Chondrocyte (in vitro differentiated cells): ENCODE results near the gene RIMOC1. TPM values are rescaled to one million over a fixed set of nuclear protein-coding genes. Genes with fewer than 3 reads are reported as not detected.
"Not testable (repeated sequence)": the region's sequence is repeated elsewhere in the genome, so short reads cannot be mapped to it uniquely, and the experiment has no call there.

Experiments used
- DNase-seq: peaks from one replicate; pipeline ENCODE4 v3.0.0; 2021; ENCODE audit warnings: mixed read lengths, low spot score
- H3K27ac Mint-ChIP-seq: one replicate; pipeline ENCODE4 v1.8.0; 2021; ENCODE audit warnings: mild to moderate bottlenecking, moderate library complexity, mixed read lengths; ENCODE audit not compliant: unreplicated experiment
- H3K27me3 Mint-ChIP-seq: 2 replicates; pipeline ENCODE4 v1.8.0; 2021; ENCODE audit warnings: low read depth, mixed read lengths
- H3K36me3 Mint-ChIP-seq: 2 replicates; pipeline ENCODE4 v1.8.0; 2021; ENCODE audit warnings: low read depth, mixed read lengths
- H3K4me1 Mint-ChIP-seq: 2 replicates; pipeline ENCODE4 v1.8.0; 2021; ENCODE audit warnings: low read depth, mild to moderate bottlenecking, mixed read lengths
- H3K4me3 Mint-ChIP-seq: one replicate; pipeline ENCODE4 v1.8.0; 2021; ENCODE audit warnings: mild to moderate bottlenecking, moderate library complexity, mixed read lengths; ENCODE audit not compliant: unreplicated experiment
- H3K9me3 Mint-ChIP-seq: 2 replicates; pipeline ENCODE4 v1.8.0; 2021; ENCODE audit warnings: low read depth, mixed read lengths
- CTCF ChIP-seq: fragments of 200-600 bp; sonication (generic); IDR thresholded peaks from 2 replicates; pipeline ENCODE4 v1.5.0; 2021; ENCODE audit warnings: antibody characterized with exemption, mild to moderate bottlenecking, moderate library complexity
- total RNA-seq: library from RNA; stranded (reverse); gene quantifications from 3 replicates; pipeline ENCODE4 v1.2.1, GENCODE V29; 2021

RIMOC1 gene
- total RNA-seq, 1 donor from 2014 or later: 38.9 TPM

DNA sequence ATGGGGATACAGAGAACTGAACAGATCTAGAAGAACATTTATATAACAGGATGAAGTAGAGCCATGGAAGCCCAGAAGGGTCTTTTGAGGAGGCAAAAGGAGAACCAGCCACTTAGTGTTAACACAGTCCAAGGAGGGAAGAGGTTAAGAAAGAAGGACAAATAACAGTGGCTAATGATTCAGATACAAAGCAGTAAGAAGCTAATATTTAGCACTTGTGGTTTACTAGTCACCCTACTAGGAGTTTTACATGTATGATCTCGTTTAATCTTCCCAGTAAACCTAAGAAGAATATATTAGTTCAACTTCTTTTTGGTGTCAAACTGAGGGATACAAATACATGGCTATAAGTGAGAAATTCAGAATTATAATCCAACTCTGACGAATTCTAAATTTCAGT, 28.6 kb downstream of the RIMOC1 start:
- TF ChIP-seq CTCF: no peak
- no peak for DNase-seq
- no peaks in the 10 kb centered on the region for H3K4me1 Mint-ChIP-seq
- no peak overlapping the region for H3K27ac Mint-ChIP-seq
- H3K4me3 Mint-ChIP-seq: no peak overlapping the region
- peaks cover 18% of the 10 kb centered on the region for H3K36me3 Mint-ChIP-seq
- no peaks in the 10 kb centered on the region for H3K9me3 Mint-ChIP-seq
- H3K27me3 Mint-ChIP-seq: no peaks in the 10 kb centered on the region

- Mint-ChIP-seq H3K36me3 (peaks cover 20% of the 10 kb centered on the region), H3K27ac (no peak overlapping the region), H3K4me1 (peaks cover 2% of the 10 kb centered on the region), H3K4me3 (no peak overlapping the region), H3K9me3 (no peaks in the 10 kb centered on the region), H3K27me3 (no peaks in the 10 kb centered on the region)
- TF ChIP-seq CTCF: no peak
- DNase-seq: no peak
Measured at GRCh38 chr5:41935544-41935943, 31.4 kb downstream of the RIMOC1 start.

- Mint-ChIP-seq H3K4me3 (no peak overlapping the region), H3K36me3 (peaks cover 7% of the 10 kb centered on the region), H3K9me3 (no peaks in the 10 kb centered on the region), H3K27ac (no peak overlapping the region), H3K27me3 (no peaks in the 10 kb centered on the region), H3K4me1 (peaks cover 5% of the 10 kb centered on the region)
- no peak for TF ChIP-seq CTCF
- DNase-seq: no peak
Measured at GRCh38 chr5:41940641-41941040, 36.5 kb downstream of the RIMOC1 start.

DNA sequence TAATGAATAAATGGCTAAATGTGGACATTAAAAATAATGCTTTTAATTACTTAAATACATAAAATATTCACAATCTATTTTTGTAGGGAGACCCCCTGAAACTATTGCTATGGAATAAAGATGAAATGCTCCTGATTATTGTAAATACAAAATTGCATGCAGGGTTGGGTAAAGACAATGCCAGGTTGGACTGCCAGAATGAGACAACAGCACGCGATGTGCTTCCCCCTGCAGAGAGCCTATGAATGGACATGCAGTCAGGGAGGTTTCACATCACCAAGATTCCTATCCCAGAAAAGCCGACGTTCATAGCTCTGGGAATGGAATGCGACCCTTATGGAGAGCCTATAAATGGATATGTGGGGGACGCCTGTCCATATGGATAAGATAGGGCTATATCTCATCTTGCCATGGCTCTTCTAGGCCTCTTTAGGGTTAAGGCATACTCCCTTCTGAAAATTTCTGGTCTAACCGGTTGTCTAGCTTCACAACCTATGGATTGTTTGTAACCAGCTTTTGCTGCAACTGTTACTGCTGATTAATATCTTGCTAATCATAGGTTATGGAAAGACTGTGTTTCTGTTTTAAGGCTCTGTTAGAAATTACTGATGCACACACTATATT, 41.3 kb downstream of the RIMOC1 start:
- not testable (repeated sequence) for H3K4me1 Mint-ChIP-seq, H3K27ac Mint-ChIP-seq

GRCh38 chr5:41951224-41951623, 47.1 kb downstream of the RIMOC1 start:
- TF ChIP-seq CTCF: no peak
- Mint-ChIP-seq H3K27ac (no peak overlapping the region), H3K4me3 (no peak overlapping the region), H3K27me3 (no peaks in the 10 kb centered on the region), H3K4me1 (no peaks in the 10 kb centered on the region), H3K36me3 (peaks cover 3% of the 10 kb centered on the region), H3K9me3 (peaks cover 26% of the 10 kb centered on the region)
- no peak for DNase-seq

More for the DNA sequence above, 41.3 kb downstream of the RIMOC1 start:
- not testable (repeated sequence) for H3K27me3 Mint-ChIP-seq, DNase-seq, H3K4me3 Mint-ChIP-seq, H3K36me3 Mint-ChIP-seq
- peaks cover 23% of the 10 kb centered on the region for H3K9me3 Mint-ChIP-seq

Other genes starting within 250 kb of the RIMOC1 start
- 44.6 to 96.2 TPM (median 46.1 TPM) in 3 replicates for gene OXCT1, start 33.9 kb upstream of the RIMOC1 start, total RNA-seq
- gene FBXO4, start 20.9 kb downstream of the RIMOC1 start, total RNA-seq: 6.7 to 11.4 TPM (median 9.3 TPM) in 3 replicates